NCI-H510A treated with DMSO at 0.1 percent for 48 hours (cell line): ENCODE data around the gene PSKH1.
A peak's percentile ranks its signal among the peaks of the same experiment; 100 is the strongest.
"Not testable (repeated sequence)": the region's sequence is repeated elsewhere in the genome, so short reads cannot be mapped to it uniquely, and the experiment has no call there.

Source experiments
- DNase-seq: peaks from one replicate; lab custom pipeline; 2025; lab: John Stamatoyannopoulos, UW

PSKH1 gene

GRCh38 chr16:67888331-67888730 is 4.7 kb upstream of the PSKH1 start:
- DNase-seq = no peak

GRCh38 chr16:67892375-67892774 is 679 bp upstream of the PSKH1 start:
- no peak for DNase-seq

GRCh38 chr16:67893743-67894399 is 817 bp downstream of the PSKH1 start:
- DNase-seq = no peak

- DNase-seq = no peak
Observed at GRCh38 chr16:67897231-67897630, 4.2 kb downstream of the PSKH1 start.

GRCh38 chr16:67901734-67902133 is 8.7 kb downstream of the PSKH1 start:
- DNase-seq = no peak

- DNase-seq = no peak
Observed at GRCh38 chr16:67902831-67903230, 9.8 kb downstream of the PSKH1 start.

GRCh38 chr16:67907397-67908180 is 14.5 kb downstream of the PSKH1 start:
- no peak for DNase-seq

GRCh38 chr16:67909056-67909742 is 16.1 kb downstream of the PSKH1 start:
- no peak for DNase-seq

- DNase-seq = peak; percentile 15
Observed at GRCh38 chr16:67910158-67910557, 17.1 kb downstream of the PSKH1 start.

GRCh38 chr16:67914758-67915495 is 21.9 kb downstream of the PSKH1 start:
- DNase-seq = no peak

GRCh38 chr16:67915496-67915769 is 22.4 kb downstream of the PSKH1 start:
- DNase-seq = not testable (repeated sequence)

GRCh38 chr16:67915831-67916723 is 23.0 kb downstream of the PSKH1 start:
- DNase-seq = no peak

GRCh38 chr16:67917140-67917851 is 24.2 kb downstream of the PSKH1 start:
- DNase-seq = no peak

- DNase-seq = peak; percentile 42
Observed at GRCh38 chr16:67917852-67918236, 24.8 kb downstream of the PSKH1 start.

GRCh38 chr16:67919622-67920221 is 26.7 kb downstream of the PSKH1 start:
- no peak for DNase-seq

- DNase-seq = no peak
Observed at GRCh38 chr16:67922221-67922620, 29.2 kb downstream of the PSKH1 start.

GRCh38 chr16:67922740-67923139 is 29.7 kb downstream of the PSKH1 start:
- DNase-seq = peak; percentile 51

- DNase-seq = peak; percentile 37
Observed at GRCh38 chr16:67923414-67924116, 30.5 kb downstream of the PSKH1 start.

- no peak for DNase-seq
Observed at GRCh38 chr16:67924140-67924906, 31.3 kb downstream of the PSKH1 start.
